GM19240 (cell line): ENCODE data around the gene CIAO1.
A peak's percentile ranks its signal among the peaks of the same experiment; 100 is the strongest.
"Not testable (repeated sequence)": the region's sequence is repeated elsewhere in the genome, so short reads cannot be mapped to it uniquely, and the experiment has no call there.

ENCODE experiments used
- DNase-seq: peaks from one replicate; pipeline ENCODE4 v3.0.0; 2011; ENCODE audit warnings: low spot score; ENCODE audit not compliant: insufficient read length

The CIAO1 gene

DNA sequence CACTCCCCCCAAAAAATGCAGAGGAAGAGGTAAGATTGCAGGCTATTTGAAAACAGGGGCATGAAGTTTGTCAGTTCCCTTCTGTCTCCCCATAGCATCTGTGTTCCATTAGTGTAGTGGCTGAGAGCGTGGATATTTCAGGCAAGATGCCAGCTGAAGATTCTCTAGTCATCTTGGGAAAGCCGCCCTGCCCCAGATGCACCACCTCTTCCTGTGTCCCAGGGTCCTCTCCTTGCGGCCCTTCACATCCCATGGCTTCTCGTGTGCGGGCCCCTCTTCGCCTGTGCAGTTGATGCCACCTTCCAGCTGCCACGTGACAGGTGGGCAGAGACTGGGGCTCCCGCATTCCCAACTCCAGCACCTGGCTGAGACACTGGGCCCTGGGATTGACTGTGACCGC, 16.4 kb upstream of the CIAO1 start:
- no peak for DNase-seq

DNA sequence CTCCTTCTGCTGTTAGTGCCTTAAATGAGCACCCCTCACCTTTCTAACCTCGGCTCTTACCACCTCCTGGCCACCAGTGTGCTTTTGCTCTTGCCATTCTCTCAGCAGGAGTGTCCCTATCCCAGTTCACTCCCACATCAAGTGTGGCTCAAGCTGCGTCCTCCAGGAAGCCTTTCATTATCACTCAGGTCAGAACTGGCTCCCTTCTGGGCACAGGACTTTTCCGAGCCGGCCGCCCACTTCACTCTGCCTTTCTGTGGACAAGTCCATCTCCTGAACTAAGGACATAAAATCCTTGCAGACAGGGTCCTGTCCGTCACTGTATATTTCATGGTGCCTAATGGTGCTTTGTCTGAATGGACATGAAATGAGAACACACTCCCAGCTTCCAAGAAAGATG, 15.8 kb upstream of the CIAO1 start:
- DNase-seq = no peak

DNA sequence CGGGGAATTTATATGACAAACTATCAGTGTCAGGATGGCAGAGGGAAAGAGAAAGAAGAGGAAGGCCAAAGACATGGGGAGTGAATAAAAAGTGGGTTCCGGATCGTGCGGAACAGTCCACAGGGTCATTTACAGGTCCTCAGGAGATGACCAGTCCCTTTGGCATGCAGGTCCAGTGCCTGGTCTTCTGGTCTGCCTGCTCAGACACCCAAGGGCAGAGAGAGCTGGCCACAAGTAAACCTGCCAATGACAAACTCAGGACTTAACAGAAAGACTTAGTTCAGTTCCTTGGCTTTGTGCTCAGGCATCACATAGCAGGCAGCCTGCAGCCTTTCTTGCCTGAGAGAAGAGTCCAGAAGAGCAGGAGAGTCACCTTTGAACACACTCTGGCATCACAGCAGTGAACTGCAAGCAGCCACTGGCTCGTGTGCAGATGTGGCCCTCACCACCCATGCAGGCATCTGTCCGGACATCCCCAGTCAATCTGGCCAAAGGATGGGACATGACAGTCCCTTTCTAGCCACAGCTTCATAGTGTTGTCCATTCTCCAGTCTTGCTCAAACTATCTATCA, 14.2 kb upstream of the CIAO1 start:
- no peak for DNase-seq

DNA sequence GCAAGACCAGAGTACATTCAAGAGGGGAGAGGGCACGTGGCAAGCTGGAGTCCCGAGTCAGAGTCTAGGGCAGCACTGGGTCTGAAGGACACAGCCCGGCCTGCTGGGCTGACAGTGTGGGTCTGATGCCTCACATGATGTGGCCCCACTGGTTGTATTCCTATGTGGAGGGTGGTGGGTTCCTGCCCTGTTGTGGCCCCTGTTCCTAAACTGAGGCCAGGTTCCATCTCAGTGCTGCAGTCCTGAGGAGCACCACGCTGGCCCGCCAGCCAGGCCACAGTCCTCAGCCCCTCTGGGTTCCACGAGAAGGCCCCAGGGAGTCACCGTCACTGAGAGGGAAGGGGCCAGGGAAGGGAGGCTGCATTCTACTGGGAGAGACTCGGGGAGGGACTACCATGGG, 13.5 kb upstream of the CIAO1 start:
- DNase-seq = no peak

DNA sequence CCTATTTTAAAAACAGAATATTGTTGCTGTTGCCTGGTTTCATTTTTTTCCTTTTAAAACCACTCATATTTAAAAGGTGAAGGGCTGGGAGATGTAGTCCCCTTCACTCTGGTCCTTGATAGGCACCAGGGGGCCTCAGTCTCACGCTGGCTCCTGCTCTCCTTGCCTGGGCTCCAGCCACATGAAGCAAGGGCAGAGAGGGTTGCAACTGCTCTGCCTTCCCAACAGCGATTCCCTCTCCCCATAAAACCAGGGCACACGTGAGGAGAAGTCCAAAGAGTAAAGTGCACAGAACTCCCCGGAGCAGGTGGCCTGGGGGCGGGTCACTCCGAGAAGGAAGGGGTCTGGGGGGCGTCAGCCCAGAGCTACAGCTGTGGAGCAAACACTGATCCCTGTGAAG, 13.0 kb upstream of the CIAO1 start:
- no peak for DNase-seq

DNA sequence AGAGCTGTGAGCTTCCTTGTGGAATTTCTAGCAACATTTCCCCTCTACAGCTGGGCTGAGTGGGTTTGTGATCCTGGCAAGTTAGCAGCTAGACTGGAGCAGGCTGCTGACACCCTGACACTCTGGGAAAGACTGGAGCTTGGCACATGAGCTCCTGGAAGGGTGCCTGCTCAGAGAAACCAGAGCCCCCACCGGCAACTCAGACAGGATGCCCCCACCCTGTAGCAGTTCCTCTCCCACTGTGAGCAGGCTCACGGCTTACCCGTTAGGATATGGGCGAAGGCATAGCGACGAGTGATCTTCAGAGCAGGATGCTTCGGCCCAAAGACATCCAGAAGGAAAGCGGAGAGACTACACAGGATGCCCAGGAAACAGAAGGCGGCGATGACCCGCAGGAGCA, 11.5 kb upstream of the CIAO1 start:
- no peak for DNase-seq

DNA sequence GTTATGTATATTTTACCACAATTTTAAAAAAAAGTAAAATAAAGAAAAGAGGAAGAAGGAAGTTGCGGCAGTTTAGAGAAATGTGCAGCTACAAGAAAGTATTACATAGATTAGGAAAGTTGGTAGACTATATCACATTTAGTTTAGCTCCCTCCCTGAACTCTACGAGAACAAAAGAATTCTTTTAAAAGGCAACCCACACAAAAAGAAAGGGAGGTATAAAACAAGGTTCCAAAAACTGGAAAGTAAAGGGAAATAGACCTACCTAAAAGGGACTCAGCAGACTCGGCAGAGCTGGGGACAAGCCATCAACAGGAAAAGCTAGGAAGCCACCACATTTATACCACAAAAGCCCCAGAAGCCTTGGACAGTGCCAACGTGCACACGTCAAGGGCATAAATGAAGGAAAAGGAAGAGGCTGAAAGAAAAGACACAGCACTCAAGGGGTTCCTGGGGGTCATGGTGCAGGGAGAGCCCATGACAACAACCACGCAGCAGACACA, 9.4 kb upstream of the CIAO1 start:
- DNase-seq = no peak

DNA sequence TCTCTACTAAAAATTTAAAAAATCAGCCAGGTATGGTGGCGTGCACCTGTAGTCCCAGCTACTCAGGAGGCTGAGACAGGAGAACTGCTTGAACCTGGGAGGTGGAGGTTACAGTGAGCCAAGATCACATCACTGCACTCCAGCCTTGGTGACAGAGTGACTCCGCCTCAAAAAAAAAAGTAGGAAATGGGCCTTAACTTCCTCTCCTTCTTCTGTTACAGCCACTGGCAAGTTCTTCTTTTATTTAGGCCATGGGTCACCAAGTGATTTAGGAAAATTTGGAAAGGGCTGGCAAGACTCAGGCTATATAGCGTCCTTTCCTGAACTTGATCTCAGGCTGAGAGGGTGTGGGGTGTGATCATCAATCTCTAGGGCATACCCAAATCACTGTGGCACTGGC, 8.3 kb upstream of the CIAO1 start:
- DNase-seq = not testable (repeated sequence)

DNA sequence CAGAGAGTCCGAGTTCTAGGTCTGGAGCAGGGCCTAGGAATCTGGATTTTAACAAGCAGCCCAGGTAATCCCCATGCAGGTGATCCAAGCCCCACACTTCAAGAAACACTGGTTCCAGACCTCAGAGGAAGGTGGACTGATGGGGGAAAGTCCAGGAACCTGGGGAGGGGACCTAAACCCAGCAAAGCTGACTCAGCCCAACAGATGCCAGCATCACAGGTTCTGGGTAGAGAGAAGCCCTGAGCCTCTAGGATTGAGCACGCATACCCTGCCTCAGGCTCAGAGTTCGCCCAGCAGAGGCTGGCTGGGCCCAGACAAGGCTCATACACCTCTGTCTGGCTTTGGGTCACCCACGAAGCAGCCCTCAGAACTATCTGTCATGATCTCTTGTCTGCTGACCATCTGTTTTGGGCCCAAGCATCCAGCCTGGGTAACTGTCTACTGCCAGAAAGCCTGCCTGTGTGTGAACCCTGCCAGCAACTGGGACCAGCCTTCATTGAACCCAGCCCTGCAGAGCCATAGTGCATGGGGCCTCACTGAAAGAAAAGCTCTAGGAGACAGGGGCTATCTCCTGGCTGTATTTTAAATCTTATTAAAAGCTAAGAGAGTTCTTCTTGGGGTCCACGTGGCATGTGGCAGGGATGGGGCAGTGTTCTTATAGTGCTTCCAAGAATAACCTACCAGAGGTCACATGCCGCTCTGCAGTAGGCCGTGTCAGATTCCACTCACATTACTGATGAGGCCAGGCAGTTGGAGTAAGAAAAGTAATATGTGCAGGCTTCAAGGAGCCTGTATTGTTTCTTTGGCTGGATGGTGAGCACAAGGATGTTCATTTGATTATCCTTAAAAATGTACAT, 7.6 kb upstream of the CIAO1 start:
- DNase-seq = no peak

DNA sequence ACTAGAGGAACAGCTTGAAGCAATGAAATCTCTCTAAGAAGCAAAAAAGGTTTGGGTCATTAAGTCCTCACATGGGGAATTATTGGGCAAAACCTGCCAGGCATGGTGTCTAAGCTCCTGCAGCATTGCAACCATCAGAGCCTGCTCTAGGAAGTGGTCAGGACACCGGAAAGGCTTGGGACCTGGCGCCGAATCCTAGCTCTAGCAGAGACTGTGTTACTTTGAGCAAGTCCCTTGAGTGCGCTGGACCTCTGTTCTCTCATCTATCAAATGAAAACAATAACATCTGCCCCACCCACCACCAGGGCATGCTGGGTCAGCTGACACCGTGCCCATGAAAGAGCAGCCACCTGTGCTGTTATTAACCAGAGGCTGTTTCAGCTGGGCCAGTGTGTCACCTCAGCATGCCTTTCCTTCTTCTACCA, 6.5 kb upstream of the CIAO1 start:
- no peak for DNase-seq

DNA sequence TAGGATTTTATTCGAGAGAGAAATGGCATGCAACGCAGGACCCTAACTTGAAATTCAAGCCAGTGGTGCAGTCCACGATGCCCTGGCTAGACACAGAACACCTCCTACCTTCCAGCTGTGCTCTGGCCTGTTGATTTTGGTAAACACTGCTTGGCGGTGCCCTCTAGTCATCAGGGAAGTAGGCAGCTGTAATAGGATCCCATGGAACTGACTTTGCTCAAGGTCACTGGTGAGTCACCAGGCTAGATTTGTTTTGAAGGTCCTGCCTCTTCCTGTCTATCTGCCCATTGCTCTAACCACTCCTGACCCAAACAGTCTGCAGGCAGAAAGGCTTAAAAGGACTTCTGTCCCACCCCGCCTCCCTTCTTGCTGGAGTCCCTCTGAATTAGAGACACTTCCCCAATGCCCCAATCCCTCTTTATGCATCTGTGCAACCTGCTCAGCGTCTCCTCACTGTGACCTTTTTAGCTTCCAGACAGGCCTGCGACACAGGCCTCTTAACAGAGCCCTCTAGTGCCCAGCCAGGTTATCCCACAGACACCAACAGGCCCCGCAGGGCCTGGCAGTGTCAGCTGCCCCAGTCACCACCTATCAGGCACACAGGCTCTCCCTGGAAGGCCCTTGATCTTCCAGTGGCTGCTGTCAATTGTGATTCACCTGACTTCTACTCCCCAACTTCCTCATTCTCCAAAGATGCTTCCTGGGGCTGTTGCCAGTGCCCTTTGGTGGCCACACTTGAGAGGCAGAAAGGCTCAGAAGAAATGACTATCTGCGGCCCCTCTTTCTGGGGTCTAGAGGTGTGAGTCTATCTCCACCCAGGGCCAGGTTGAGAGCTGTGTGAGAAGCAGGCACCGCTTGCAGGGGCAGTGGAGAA, 5.4 kb upstream of the CIAO1 start:
- DNase-seq = peak; percentile 50

DNA sequence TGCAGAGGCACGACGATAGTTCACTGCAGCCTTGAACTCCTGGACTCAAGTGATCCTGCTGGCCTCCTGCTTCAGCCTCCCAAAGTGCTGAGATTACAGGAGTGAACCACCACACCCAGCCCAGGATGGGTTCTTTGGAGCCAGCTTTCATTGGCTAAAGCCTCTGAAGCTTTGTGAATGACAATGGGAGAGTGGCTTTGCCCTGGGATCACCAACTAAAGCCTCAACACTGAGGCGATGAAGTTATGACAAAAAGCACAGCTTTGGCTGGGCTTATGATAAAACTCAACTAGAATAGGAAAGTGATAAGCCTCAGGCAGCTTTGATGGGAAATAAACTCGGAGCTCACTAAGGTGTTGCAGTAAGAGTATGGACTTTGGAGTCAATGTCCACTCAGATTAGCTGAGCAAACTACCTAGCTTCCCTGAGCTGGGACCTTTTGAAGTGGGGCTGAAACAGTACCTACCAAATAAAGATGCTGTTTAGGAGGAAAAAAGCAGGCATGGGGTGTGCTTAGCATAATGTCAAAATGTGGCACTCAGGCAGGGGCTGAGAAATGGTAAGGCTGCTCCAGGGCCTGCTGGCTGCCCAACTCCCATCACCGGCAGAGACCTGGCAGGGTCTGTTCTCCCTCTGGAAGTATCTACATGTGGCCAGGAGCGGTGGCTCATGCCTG, 4.6 kb upstream of the CIAO1 start:
- DNase-seq = no peak

DNA sequence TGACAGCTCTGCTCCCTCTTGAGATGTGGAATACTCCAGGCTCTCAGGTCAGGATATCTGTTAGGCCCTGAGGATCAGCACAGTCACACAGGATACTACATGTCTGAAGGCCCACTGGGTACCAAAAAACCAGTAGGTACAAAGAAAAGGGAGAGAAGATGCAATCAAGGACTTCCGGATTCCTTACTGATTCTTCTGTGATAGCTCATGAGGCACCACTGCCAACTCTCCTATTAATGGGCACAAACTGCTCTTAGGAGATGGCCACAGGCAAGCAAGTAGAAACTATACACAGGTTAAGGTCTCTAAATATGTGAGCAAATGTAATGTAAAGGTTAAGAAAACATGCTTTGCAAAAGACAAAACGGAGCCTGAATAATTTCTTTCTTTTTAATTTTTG, 3.7 kb upstream of the CIAO1 start:
- DNase-seq = no peak

DNA sequence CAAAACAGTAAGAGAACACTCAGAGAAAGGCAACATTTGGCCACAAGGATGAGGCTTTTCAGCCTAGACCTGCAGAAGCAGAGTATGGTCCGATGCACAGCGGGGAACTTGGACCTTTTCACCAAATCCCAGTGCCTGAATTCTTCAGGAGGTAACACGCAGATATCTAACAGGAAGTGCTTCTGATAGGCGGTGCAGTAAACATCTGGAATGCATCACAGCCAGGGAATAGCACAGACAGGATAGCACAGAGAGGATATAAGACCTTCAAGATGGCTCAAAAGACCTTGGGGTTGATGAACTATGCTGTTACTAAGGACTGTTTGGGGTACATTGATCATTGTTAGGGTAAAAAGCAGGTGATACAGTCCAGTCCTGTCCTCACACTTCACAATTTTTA, 1.9 kb upstream of the CIAO1 start:
- DNase-seq = no peak

DNA sequence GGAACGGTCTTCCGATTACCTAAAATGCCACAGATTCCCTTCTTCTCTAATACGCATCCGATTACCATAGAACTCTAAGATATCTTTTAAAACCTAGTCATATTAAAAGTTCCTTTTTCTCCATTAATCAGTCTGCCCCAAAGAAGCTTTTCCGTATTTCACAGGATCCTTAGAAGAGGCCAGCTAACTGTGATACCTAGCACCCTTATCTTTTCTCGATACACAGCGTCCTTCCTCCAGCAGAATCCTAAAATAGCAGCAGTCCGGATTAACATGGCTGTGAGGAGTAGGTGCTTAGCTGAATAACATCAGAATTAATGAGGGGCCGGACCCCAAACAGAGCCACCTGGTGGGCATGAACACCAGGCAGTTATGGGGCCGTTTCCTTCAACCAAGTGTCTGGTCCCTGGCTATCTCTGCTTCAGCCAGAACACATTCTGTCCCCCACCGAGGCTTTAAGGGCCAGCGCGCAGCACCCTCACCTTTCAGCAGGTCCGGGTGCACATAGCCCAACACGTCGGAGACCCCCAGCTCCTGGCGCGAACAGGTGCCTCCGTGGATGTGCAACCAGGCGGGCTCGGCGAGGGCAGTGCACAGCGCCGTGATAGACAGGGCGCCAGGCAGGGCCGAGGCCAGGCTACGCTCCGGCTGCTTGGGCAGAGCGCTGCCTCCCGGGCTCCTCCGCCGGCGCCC, 1.2 kb upstream of the CIAO1 start:
- peak; percentile 29 for DNase-seq

DNA sequence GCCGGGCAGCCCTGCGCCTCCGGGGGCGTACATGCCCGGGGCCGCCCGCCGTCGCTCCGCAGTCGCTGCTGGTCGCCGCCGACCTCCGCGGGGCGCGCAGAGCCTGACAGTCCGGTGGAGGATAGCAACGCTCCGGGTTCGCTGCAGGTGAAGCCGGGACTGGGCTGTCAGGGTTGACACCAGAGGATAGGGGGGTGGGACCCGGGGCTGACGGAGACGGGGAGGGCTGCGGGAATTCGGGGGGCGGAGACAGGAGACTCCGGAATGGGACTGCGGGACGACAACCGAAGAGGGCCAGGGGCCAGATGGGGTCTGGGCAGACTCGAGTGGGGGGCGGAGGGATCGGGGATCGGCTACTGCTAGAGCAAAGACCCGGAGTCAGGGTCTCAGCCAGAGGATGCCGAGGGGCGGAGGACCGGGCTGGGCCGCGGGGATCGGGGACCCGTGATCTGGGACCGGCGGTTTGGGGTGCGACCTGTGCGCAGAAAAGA, 631 bp upstream of the CIAO1 start:
- DNase-seq = no peak

DNA sequence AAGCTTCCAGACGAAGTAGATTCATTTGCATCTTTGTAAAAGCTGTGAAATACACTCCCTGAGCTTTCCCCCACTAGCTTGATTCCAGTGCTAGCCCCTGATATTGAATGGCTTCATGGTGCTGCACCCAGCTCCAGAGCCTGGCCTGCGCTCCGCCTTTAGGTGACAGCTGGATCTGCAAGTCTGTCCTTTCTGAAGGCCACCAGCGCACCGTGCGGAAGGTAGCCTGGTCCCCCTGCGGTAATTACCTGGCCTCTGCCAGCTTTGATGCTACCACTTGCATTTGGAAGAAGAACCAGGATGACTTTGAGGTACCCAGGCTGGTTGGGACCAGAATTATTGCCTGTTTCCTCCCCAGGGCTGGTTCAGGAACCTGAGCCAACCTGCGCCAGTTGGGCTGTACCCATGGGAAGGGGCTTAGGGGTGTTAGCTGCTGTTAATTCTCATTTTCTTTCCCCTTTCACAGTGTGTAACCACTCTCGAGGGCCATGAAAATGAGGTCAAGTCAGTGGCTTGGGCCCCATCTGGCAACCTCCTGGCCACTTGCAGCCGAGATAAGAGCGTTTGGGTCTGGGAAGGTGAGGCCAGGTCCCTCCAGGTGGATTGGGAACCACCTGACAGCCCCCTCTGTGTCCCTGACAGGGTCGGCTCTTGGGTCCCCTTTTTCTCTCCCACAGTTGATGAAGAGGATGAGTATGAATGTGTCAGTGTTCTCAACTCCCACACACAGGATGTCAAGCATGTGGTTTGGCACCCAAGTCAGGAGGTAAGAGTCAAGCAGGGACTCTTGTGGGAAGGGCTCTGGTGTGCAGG, 1.3 kb downstream of the CIAO1 start:
- peak; percentile 21 for DNase-seq

DNA sequence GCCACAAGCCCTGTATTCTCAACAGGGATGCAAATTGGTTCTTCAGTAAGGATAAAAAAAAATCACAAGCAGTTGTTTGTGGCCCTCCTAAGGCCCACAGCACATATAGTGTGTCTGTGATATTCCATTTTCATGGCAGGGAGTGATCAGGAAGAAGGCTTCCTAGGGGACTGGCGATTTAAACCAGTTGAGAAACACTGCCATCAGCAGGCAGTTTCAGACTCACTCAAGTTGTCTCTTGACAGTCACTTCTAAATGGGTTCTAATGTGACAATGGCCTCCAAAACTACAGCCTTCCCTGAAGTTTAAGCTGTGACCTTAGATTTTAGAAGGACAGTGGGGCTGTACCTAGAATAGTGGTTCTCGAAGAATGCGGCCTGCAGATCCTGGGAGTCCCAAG, 6.0 kb downstream of the CIAO1 start:
- DNase-seq = no peak

DNA sequence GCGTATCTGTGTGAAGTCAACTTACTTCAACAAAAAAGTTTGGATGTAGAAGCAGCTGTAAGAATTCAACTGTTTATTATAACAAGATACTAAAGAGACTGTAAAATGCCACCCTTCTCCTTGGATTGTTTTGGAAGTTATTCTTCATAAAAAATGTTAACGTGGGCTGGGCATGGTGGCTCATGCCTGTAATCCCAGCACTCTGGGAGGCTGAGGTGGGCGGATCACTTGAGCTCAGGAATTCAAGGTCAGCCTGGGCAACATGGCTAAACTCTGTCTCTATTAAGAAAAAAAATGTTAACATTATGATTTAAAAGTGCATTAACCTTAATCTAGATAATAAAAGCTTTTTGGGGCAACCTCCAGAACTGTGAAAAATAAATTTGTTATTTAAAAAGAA, 7.7 kb downstream of the CIAO1 start:
- DNase-seq = no peak
